Measurements from ENCODE around the gene WNT4.
"Not testable (repeated sequence)": the region's sequence is repeated elsewhere in the genome, so short reads cannot be mapped to it uniquely, and the experiment has no call there.

WNT4 gene

GRCh38 chr1:22096036-22096435, 46.9 kb downstream of the WNT4 start:
- Histone ChIP-seq H3K36me3 (replicated peaks; ENCODE audit: low read depth, low read length) (peaks cover 19% of the 10 kb centered on the region), H4K20me1 (ENCODE audit: insufficient read depth, low read length) (peaks cover 61% of the 10 kb centered on the region)

GRCh38 chr1:22093513-22093912, 49.4 kb downstream of the WNT4 start:
- peaks cover 39% of the 10 kb centered on the region for H3K79me2 ChIP-seq (ENCODE audit: low read length)
- H3K4me3 ChIP-seq (ENCODE audit: low read length), result no peak overlapping the region
- no peak overlapping the region for H2AFZ ChIP-seq (ENCODE audit: low read depth, low read length)
- peaks cover 34% of the 10 kb centered on the region for H3K36me3 ChIP-seq (replicated peaks; ENCODE audit: low read depth, low read length)
- no peak for TF ChIP-seq EZH2phosphoT487 (IDR thresholded peaks at IDR 0.05; ENCODE audit: low read depth)
- no peak for TF ChIP-seq CTCF (IDR thresholded peaks at IDR 0.05; ENCODE audit: low read depth, low read length)
- no peak overlapping the region for H3K27ac ChIP-seq (ENCODE audit: low read length)
- no peak overlapping the region for H3K9ac ChIP-seq (ENCODE audit: low read length)
- peaks cover 61% of the 10 kb centered on the region for H4K20me1 ChIP-seq (ENCODE audit: insufficient read depth, low read length)
- H3K27me3 ChIP-seq (ENCODE audit: low read depth, low read length), result no peaks in the 10 kb centered on the region
- peaks cover 45% of the 10 kb centered on the region for H3K4me1 ChIP-seq (ENCODE audit: low read length)
- no peaks in the 10 kb centered on the region for H3K9me3 ChIP-seq (ENCODE audit: insufficient read depth, low read length)
- peak overlapping the region; percentile 52; the same call in 1 of the 2 replicates for H3K4me2 ChIP-seq (ENCODE audit: low read length)

More at GRCh38 chr1:22096036-22096435, 46.9 kb downstream of the WNT4 start:
- Histone ChIP-seq H3K4me2 (ENCODE audit: low read length) (no peak overlapping the region), H2AFZ (ENCODE audit: low read depth, low read length) (no peak overlapping the region), H3K9ac (ENCODE audit: low read length) (no peak overlapping the region), H3K4me1 (ENCODE audit: low read length) (peaks cover 32% of the 10 kb centered on the region), H3K27me3 (ENCODE audit: low read depth, low read length) (no peaks in the 10 kb centered on the region), H3K27ac (ENCODE audit: low read length) (no peak overlapping the region), H3K79me2 (ENCODE audit: low read length) (peaks cover 20% of the 10 kb centered on the region), H3K9me3 (ENCODE audit: insufficient read depth, low read length) (no peaks in the 10 kb centered on the region), H3K4me3 (ENCODE audit: low read length) (no peak overlapping the region)
- TF ChIP-seq EZH2phosphoT487 (IDR thresholded peaks at IDR 0.05; ENCODE audit: low read depth) (no peak), CTCF (IDR thresholded peaks at IDR 0.05; ENCODE audit: low read depth, low read length) (no peak)

- not testable (repeated sequence) for H2AFZ ChIP-seq (ENCODE audit: low read depth, low read length); H3K27ac ChIP-seq (ENCODE audit: low read length); H3K9ac ChIP-seq (ENCODE audit: low read length); H3K27me3 ChIP-seq (ENCODE audit: low read depth, low read length); H3K9me3 ChIP-seq (ENCODE audit: insufficient read depth, low read length)
- H3K36me3 ChIP-seq (replicated peaks; ENCODE audit: low read depth, low read length), result peaks cover 42% of the 10 kb centered on the region
- peaks cover 54% of the 10 kb centered on the region for H3K4me1 ChIP-seq (ENCODE audit: low read length)
- peaks cover 50% of the 10 kb centered on the region for H3K79me2 ChIP-seq (ENCODE audit: low read length)
- peaks cover 71% of the 10 kb centered on the region for H4K20me1 ChIP-seq (ENCODE audit: insufficient read depth, low read length)
- H3K4me3 ChIP-seq (ENCODE audit: low read length), result peak overlapping the region; percentile 44
- H3K4me2 ChIP-seq (ENCODE audit: low read length), result peak overlapping the region; percentile 52
These were observed 50.7 kb downstream of the WNT4 start for GRCh38 chr1:22092026-22092768.

GRCh38 chr1:22090867-22091266, 52.0 kb downstream of the WNT4 start:
- Histone ChIP-seq H3K9ac (ENCODE audit: low read length) (no peak overlapping the region), H3K4me1 (ENCODE audit: low read length) (peaks cover 54% of the 10 kb centered on the region), H3K4me3 (ENCODE audit: low read length) (no peak overlapping the region), H3K27me3 (ENCODE audit: low read depth, low read length) (no peaks in the 10 kb centered on the region), H2AFZ (ENCODE audit: low read depth, low read length) (no peak overlapping the region), H3K4me2 (ENCODE audit: low read length) (no peak overlapping the region), H4K20me1 (ENCODE audit: insufficient read depth, low read length) (peaks cover 77% of the 10 kb centered on the region), H3K27ac (ENCODE audit: low read length) (no peak overlapping the region), H3K36me3 (replicated peaks; ENCODE audit: low read depth, low read length) (peaks cover 40% of the 10 kb centered on the region), H3K9me3 (ENCODE audit: insufficient read depth, low read length) (no peaks in the 10 kb centered on the region), H3K79me2 (ENCODE audit: low read length) (peaks cover 56% of the 10 kb centered on the region)
- no peak for TF ChIP-seq EZH2phosphoT487 (IDR thresholded peaks at IDR 0.05; ENCODE audit: low read depth)
- no peak for TF ChIP-seq CTCF (IDR thresholded peaks at IDR 0.05; ENCODE audit: low read depth, low read length)
